Measurements from ENCODE around the gene FGF18. TPM values are rescaled to one million over a fixed set of nuclear protein-coding genes. Genes with fewer than 3 reads are reported as not detected.

FGF18 gene
- total RNA-seq, 1 donor from 2014 or later: 0.82 TPM

DNA sequence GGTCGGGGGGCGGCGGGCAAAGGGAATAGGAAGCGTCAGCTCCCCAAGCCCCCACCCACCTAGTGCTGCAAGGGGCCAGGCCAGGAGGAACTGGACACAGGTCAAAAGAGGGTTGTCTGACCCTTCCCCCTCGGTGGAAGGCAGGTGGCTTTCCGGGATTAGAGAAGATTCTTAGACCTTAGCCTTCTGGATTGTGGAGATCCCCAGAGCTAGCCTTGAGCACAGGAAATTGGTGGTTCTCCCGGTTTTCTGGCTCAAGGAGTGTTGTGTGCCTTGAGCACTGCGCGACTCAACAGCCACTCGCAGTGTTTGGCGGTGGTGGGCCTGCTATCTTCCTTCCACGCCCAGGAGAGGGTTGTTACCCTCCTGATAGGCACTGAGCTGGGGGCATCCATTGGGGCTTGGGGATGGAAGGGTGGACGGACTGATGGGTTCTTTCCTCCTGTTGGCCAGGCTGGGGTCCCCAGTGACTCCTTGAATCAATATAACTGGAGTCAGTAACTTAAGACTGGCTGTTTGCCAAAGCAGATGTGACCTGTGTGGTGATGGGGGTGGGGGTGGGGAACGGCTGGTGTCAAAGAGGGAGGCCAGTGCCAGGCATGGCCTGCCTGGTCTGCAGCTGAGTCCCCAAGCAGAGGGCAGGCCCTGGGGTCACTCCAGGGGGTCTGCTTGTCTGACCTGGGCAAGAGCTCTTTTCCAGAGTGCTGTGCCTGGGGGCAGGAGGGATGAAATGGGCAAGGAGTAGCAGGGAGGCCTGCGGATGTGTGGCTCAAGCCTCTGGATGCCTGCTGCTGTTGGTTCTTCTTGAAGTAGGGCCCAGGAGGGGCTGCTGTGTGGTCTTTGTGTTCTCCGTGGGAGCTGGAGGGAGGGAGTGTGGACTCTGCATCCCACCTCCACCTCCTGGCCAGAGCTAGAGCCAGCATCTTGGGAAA lies 2.1 kb downstream of the FGF18 start:
- no peak for DNase-seq (ENCODE audit: low spot score in 2 of 2)
- FAIRE-seq: no peak

DNA sequence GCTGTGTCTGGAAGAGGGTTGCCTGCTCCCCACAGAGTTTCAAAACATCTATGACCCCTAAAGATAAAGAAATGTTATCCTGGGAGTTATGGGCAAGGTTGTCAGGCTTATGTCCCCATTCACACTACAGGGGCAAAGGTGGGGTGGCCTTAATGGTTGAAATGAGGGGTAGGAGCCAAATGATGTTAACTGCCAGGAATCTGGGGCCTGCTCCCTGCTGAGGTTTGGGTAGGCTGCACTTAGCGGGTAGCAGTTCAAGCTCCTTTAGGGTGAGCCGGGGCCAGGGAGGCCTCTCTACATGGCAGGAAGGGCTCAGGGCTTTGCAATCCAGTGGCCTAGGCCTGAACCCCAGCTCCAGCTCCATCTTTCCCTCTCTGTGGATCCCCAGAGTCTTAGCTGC lies 3.0 kb downstream of the FGF18 start:
- DNase-seq (ENCODE audit: low spot score in 2 of 2) (no peak), FAIRE-seq (no peak)

GRCh38 chr5:171422902-171423663 lies 3.6 kb downstream of the FGF18 start:
- FAIRE-seq (no peak), DNase-seq (ENCODE audit: low spot score in 2 of 2) (no peak)

DNA sequence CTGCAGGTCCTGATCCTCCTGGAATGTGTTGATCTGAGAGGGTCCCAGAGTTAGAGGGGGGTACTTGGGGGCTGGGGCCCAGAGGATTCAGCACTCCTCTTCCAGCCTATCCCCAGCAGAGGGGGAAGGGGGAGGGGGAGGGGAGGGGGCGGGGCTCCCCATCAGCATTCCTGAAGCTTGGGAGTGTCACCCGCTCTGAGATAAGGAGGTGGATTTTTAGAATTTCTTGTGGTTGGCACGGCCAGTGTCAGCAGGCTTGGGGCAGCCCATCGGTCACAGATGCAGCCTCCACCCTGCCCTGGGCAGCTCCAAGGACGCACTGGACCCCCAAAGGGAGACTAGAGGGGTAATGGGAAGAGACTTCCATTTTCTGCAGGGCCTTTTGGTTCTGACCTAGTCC lies 5.3 kb downstream of the FGF18 start:
- FAIRE-seq: no peak
- DNase-seq (ENCODE audit: low spot score in 2 of 2): no peak

GRCh38 chr5:171425596-171426244 lies 6.3 kb downstream of the FGF18 start:
- DNase-seq (ENCODE audit: low spot score in 2 of 2) (no peak), FAIRE-seq (no peak)

GRCh38 chr5:171426266-171426665 lies 6.8 kb downstream of the FGF18 start:
- DNase-seq (ENCODE audit: low spot score in 2 of 2): no peak
- FAIRE-seq: no peak

GRCh38 chr5:171426680-171427079 lies 7.2 kb downstream of the FGF18 start:
- no peak for FAIRE-seq

DNA sequence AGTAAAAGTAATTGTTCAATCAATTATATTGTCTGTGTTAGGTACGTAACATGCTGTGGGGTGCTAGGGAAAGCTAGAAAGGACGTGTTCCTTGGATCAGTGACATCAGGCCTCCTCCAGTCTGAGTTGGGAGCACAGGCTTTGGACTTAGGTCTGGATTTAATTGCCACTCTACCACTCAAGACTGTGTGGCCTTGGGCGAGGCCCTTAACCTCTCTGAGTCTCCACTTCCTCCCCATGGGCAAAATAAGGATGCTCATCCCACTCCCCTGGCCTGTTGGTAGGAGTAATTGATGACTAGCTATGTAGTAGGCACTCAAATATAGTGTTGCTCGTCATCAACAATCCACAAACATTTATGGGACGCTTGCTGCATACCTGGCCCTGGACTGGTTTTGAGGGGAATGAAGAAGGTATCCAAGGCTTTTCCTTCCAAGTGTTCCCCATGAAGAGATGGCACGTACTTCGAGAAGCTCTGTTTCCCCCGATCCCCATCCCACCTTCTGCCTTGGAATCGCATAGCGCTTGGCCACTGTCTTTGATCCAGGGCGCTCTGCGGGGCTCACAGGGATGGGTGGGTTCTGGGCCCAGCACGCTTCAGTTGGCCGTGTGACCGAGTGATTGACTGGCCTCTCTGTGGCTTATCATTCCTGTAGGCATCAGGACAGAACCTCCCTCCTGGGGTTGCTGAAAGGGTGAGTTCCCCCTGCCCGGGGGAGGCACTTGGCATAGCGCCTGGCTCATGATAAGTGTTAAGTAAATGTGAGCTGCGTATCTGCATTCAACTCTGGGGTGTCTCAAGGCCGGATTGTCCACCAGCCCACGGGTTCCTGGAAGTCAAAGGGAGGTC lies 8.1 kb downstream of the FGF18 start:
- FAIRE-seq (no peak), DNase-seq (ENCODE audit: low spot score in 2 of 2) (no peak)

More at GRCh38 chr5:171426680-171427079, 7.2 kb downstream of the FGF18 start:
- DNase-seq (ENCODE audit: low spot score in 2 of 2): no peak

GRCh38 chr5:171428168-171428696 lies 8.8 kb downstream of the FGF18 start:
- FAIRE-seq: no peak
- no peak for DNase-seq (ENCODE audit: low spot score in 2 of 2)

- DNase-seq (ENCODE audit: low spot score in 2 of 2) (no peak), FAIRE-seq (no peak)
These were observed 9.5 kb downstream of the FGF18 start for GRCh38 chr5:171428809-171429542.

GRCh38 chr5:171429543-171429910 lies 10.1 kb downstream of the FGF18 start:
- no peak for DNase-seq (ENCODE audit: low spot score in 2 of 2)
- no peak for FAIRE-seq

DNA sequence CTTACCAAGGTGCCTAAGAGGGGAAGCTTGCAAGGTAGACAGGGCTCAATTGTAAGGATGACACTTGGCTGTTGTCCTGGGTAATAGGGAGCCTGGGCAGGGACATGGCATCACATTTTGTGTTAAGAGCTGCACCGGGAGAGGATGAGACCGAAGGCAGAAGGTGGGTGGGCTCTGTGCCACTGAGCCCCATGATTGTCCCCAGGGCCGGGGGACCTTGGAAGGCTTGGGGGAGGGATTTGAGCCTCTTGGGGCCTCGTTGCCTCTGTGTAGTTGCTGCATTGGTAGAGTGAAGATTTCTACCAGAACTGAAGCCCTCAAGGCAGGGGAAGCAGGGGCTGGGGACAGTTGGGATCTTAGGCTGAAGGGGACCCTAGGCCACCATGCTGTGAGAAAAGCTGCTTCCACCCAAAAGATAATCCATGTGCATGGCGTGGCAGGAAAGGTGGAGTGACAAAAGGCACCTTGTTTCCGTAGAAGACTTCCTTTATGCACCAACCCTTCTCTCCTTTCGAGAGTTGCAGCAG lies 11.9 kb downstream of the FGF18 start:
- DNase-seq (ENCODE audit: low spot score in 2 of 2) (no peak), FAIRE-seq (no peak)

- FAIRE-seq (no peak), DNase-seq (ENCODE audit: low spot score in 2 of 2) (no peak)
These were observed 12.6 kb downstream of the FGF18 start for GRCh38 chr5:171432076-171432475.

DNA sequence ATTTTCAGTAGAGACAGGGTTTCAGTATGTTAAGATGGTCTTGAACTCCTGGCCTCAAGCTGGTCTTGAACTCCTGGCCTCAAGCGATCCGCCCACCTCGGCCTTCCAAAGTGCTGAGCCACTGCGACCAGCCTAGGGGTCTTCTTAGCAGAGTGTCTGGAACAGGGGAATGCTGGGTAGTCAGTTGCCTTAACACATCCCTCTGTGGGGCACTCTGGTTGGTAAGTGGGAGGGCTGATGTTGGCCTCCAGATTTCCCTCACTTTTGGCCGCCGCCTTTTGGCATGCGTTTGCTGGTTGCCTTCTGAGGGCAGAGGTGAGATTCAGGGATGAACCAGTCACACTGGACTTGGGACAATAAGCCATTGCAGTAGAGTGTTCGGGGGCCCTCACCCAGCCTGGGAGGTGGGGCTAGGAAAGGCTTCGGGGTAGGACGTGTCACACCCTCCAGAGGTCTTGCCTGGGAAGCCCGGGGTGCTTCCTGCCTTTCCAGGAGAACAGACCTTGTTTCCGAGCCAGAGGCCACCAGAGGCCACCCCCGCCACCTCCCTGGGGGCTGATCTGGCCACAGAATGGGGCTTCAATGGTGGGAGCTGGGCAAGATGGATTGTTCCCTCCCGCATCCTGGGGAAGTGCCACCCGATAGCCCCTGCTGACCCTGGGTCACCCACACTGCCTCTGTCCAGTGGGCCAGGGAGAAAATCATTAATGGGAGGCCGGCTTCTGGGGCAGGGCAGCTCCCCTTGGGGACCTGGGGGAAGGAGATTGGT lies 13.3 kb downstream of the FGF18 start:
- FAIRE-seq: no peak
- no peak for DNase-seq (ENCODE audit: low spot score in 2 of 2)

DNA sequence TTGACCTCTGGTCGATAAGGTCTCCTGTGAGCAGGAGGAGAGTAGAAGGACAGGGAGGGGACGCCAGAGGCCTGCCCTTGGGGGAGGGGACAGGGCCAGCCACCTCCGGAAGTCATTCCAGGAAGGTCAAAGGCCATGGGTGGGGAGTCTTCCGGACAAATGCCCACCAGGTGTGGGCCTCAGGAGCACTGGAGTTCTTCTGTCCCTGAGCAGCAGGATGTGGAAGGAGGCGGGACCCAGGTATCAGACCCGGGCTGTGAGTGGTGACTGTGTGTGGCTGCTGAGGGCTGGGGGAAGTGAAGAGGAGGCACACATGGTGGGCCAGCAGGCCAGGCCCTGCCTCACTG lies 13.9 kb downstream of the FGF18 start:
- FAIRE-seq (no peak), DNase-seq (ENCODE audit: low spot score in 2 of 2) (no peak)

- no peak for DNase-seq (ENCODE audit: low spot score in 2 of 2)
- FAIRE-seq: no peak
These were observed 14.7 kb downstream of the FGF18 start for GRCh38 chr5:171433982-171434676.

DNA sequence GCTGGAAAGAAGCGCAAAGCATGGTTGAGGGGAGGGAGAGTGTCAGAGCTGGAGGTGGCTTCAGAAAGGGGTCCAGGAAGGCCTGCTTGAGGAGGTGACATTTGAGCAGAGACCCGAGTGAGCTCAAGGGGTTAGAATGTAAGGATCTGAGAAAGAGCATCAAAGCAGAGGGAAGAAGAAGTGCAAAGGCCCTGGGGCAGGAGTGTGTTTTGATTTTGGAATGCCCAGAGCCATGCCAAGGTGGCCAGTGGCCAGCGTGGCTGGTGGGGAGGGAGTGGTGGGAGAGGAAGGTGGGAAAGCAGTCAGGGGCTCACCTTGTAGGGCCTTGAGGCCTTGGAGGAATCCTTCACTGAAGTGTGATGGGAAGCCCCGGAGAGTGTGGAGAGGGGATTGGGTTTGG lies 15.4 kb downstream of the FGF18 start:
- FAIRE-seq (no peak), DNase-seq (ENCODE audit: low spot score in 2 of 2) (no peak)

DNA sequence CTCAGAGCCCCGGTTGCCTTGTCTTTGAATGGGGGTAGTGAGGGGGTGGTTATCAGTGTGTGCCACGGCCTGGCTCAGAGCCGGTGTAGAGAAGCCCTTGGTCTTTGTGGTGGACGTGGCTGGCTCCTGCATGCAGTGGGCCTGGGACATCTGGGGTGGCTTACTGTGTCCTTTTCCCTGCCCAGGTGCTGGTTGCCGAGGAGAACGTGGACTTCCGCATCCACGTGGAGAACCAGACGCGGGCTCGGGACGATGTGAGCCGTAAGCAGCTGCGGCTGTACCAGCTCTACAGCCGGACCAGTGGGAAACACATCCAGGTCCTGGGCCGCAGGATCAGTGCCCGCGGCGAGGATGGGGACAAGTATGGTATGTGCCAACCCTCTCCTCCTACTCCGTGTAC lies 16.5 kb downstream of the FGF18 start:
- FAIRE-seq (no peak), DNase-seq (ENCODE audit: low spot score in 2 of 2) (no peak)

Measured in frontal cortex (tissue), 4 donors.